ENCODE measurements around the gene PSMD6. TPM values are rescaled to one million over a fixed set of nuclear protein-coding genes. Genes with fewer than 3 reads are reported as not detected.

Gene PSMD6
- total RNA-seq, 1 experiment from 2014 or later = 62.7 TPM

DNA sequence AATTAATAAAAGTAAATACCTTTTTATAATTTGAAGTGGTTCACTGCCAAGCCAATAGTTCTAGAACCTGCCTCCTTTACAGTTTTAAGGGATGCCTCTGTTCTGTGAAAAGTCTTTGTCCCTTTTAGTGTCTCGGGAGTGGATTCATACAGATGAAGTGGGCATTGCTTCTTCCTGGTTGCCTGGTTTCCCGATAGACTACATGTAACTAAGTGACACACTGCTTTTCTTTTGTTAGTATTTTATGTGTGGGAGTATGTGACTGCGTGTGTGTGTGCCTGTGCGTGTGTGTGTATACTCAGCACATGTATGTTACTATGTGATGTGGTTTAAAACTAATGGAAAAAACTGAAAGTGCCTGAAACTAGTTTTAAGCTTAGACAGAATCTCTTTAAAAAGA lies 21.1 kb downstream of the PSMD6 start:
- ChIA-PET POLR2A (interaction anchor here (0.6 to 3.3 kb wide), 2 partner anchors 9 to 22 kb away, joined by 3 to 10 read pairs; partner anchors contain the start of gene PSMD6), CTCF (interaction anchor here (1.5 to 2.2 kb wide), 2 partner anchors 9 to 36 kb away, joined by 4 to 15 read pairs; no protein-coding TSS in a partner anchor)
- Mint-ChIP-seq H3K4me3 (ENCODE audit: unreplicated experiment) (no peak overlapping the region), H3K27me3 (ENCODE audit: insufficient read depth, unreplicated experiment) (no peaks in the 10 kb centered on the region), H3K27ac (ENCODE audit: low read depth, unreplicated experiment) (no peak overlapping the region), H3K4me1 (ENCODE audit: insufficient read depth, unreplicated experiment) (no peaks in the 10 kb centered on the region), H3K36me3 (ENCODE audit: insufficient read depth, unreplicated experiment) (peaks cover 50% of the 10 kb centered on the region), H3K9me3 (ENCODE audit: unreplicated experiment) (no peaks in the 10 kb centered on the region)
- DNase-seq (ENCODE audit: unreplicated experiment) = no peak
- TF ChIP-seq, protein P1, sequence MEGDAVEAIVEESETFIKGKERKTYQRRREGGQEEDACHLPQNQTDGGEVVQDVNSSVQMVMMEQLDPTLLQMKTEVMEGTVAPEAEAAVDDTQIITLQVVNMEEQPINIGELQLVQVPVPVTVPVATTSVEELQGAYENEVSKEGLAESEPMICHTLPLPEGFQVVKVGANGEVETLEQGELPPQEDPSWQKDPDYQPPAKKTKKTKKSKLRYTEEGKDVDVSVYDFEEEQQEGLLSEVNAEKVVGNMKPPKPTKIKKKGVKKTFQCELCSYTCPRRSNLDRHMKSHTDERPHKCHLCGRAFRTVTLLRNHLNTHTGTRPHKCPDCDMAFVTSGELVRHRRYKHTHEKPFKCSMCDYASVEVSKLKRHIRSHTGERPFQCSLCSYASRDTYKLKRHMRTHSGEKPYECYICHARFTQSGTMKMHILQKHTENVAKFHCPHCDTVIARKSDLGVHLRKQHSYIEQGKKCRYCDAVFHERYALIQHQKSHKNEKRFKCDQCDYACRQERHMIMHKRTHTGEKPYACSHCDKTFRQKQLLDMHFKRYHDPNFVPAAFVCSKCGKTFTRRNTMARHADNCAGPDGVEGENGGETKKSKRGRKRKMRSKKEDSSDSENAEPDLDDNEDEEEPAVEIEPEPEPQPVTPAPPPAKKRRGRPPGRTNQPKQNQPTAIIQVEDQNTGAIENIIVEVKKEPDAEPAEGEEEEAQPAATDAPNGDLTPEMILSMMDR (IDR thresholded peaks at IDR 0.05; ENCODE audit: unreplicated experiment) = no peak
- intact Hi-C loops (cut with micrococcal nuclease) = no loop called here
- no TSS peak for BruUV-seq (replicated peaks)

DNA sequence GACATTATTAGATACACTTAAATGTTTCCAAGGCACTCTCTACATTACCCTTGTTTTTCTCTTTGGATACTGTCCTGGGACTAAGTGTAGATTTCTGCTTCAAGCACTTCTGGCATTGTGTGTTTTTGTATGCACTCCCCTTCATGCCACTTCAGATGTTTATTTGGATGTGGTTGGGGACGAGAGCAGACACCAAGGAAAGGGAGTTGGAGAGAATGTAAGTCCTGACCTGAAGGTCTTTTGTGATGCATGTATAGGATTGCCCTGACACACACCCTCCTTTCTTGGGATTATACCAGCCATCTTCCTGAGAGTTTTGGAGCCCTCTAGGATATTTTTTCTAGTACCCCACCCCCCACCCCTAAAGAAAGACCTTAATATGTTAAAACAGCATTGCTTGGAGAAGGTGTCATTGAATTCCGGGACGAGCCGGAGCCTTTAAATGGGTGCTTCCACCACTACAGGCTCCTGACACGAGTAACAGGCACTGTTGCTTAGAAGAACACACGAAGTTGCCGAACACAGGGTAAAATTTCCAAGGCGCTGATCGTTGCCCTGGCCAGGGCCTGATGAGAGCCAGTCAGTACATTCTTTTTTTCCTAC lies 22.7 kb downstream of the PSMD6 start:
- no peak overlapping the region for H3K4me3 Mint-ChIP-seq (ENCODE audit: unreplicated experiment)

DNA sequence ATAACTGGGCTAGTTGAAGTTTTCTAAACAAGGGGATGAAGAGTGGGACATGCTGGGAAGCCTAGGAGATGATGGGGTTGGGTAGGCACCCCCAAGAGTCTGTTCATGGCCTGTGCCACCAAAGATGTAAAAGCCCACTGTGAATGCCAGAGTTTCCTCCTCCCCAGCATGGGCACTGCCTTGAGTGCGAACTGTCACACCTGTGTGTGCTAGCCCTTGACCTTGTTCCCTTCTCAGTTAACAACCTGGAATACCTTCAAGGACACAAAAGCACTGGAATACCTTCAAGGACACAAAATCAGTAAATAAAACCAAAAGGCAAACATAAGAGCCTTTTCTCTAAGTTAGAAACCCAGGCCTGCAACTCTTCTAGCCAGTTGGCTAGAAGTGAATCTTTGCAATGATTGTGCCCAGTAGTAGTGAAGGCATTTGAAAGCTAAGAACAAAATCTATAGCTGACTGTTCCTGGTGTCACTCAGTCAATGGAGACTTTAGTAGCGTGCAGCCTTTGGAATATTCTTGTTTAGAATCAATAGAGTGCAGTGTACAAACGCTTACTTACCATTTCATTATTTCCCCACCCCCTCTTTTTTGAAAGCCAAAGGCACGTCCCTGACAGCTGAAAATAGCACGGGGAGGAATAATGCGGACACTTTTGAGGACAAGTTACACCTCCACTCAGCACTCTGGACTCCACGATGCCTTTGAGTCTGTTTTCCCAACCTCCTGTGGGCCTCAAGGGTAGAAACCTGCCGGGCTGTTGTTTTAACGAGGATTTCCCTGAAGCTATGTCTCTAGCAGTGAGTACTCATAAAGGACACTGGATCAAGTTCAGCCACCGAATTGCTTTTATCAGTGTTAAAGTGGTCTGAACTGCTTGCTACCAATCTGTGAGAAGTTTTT lies 24.2 kb downstream of the PSMD6 start:
- POLR2A ChIA-PET = interaction anchor here (1.1 to 1.4 kb wide), 2 partner anchors 9 to 22 kb away, joined by 3 to 6 read pairs; no protein-coding TSS in a partner anchor
- H3K4me3 Mint-ChIP-seq (ENCODE audit: unreplicated experiment) = no peak overlapping the region
- H3K27me3 Mint-ChIP-seq (ENCODE audit: insufficient read depth, unreplicated experiment) = no peaks in the 10 kb centered on the region
- H3K36me3 Mint-ChIP-seq (ENCODE audit: insufficient read depth, unreplicated experiment) = peaks cover 77% of the 10 kb centered on the region
- intact Hi-C loops (cut with micrococcal nuclease) = loop anchor here (10.0 kb wide), 1 partner anchor 654 kb away; no protein-coding TSS in a partner anchor
- CTCF ChIA-PET = interaction anchor here (0.6 to 15.5 kb wide), 3 partner anchors 11 to 464 kb away, joined by 3 to 359 read pairs (median 4); no protein-coding TSS in a partner anchor
- TF ChIP-seq, protein P1 (IDR thresholded peaks at IDR 0.05; ENCODE audit: unreplicated experiment) = no peak
- no peaks in the 10 kb centered on the region for H3K4me1 Mint-ChIP-seq (ENCODE audit: insufficient read depth, unreplicated experiment)
- H3K27ac Mint-ChIP-seq (ENCODE audit: low read depth, unreplicated experiment) = no peak overlapping the region
- BruUV-seq (replicated peaks) = no TSS peak
- DNase-seq (ENCODE audit: unreplicated experiment) = no peak
- no peaks in the 10 kb centered on the region for H3K9me3 Mint-ChIP-seq (ENCODE audit: unreplicated experiment)

More for the DNA sequence above, 22.7 kb downstream of the PSMD6 start:
- POLR2A ChIA-PET = interaction anchor here (0.6 kb wide), 1 partner anchor 151 kb away, joined by 3 read pairs; no protein-coding TSS in a partner anchor
- no peak overlapping the region for H3K27ac Mint-ChIP-seq (ENCODE audit: low read depth, unreplicated experiment)
- no peaks in the 10 kb centered on the region for H3K9me3 Mint-ChIP-seq (ENCODE audit: unreplicated experiment)
- DNase-seq (ENCODE audit: unreplicated experiment) = no peak
- H3K4me1 Mint-ChIP-seq (ENCODE audit: insufficient read depth, unreplicated experiment) = no peaks in the 10 kb centered on the region
- CTCF ChIA-PET = interaction anchor here (0.6 to 15.5 kb wide), 2 partner anchors 37 to 1946 kb away, joined by 4 to 359 read pairs; no protein-coding TSS in a partner anchor
- peaks cover 67% of the 10 kb centered on the region for H3K36me3 Mint-ChIP-seq (ENCODE audit: insufficient read depth, unreplicated experiment)
- TF ChIP-seq, protein P1 (IDR thresholded peaks at IDR 0.05; ENCODE audit: unreplicated experiment) = no peak
- intact Hi-C loops (cut with micrococcal nuclease) = no loop called here
- H3K27me3 Mint-ChIP-seq (ENCODE audit: insufficient read depth, unreplicated experiment) = no peaks in the 10 kb centered on the region
- no TSS peak for BruUV-seq (replicated peaks)

DNA sequence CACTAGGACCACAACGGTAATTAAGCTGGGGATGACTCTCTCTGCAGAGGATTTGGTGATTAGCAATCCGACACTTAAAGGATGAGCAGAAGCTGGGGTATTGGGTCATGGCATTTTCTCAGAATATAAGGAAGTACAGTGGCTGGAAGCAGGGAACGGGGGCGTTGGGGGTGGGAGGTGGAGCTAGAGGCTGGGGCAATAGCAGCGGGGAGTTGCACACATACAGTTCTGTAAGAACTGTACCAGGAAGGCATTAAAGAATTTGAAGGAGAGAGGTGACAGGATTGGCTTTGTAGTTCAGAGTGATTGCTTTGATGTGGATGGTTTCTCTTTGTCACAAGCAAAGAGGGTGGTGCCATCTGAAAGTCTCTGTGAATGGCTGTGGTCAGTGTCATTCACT lies 28.2 kb downstream of the PSMD6 start:
- no peak overlapping the region for H3K27ac Mint-ChIP-seq (ENCODE audit: low read depth, unreplicated experiment)
- no peak for DNase-seq (ENCODE audit: unreplicated experiment)
- no peak overlapping the region for H3K4me3 Mint-ChIP-seq (ENCODE audit: unreplicated experiment)
- H3K36me3 Mint-ChIP-seq (ENCODE audit: insufficient read depth, unreplicated experiment) = peaks cover 82% of the 10 kb centered on the region
- TF ChIP-seq, protein P1 (IDR thresholded peaks at IDR 0.05; ENCODE audit: unreplicated experiment) = no peak
- intact Hi-C loops (cut with micrococcal nuclease) = loop anchor here (10.0 kb wide), 1 partner anchor 650 kb away; no protein-coding TSS in a partner anchor
- H3K9me3 Mint-ChIP-seq (ENCODE audit: unreplicated experiment) = no peaks in the 10 kb centered on the region
- no peaks in the 10 kb centered on the region for H3K4me1 Mint-ChIP-seq (ENCODE audit: insufficient read depth, unreplicated experiment)
- BruUV-seq (replicated peaks) = no TSS peak
- ChIA-PET CTCF (interaction anchor here (0.6 to 15.5 kb wide), 14 partner anchors 8 to 491 kb away, joined by 3 to 359 read pairs (median 6); partner anchors contain the start of gene PSMD6), POLR2A (interaction anchor here (0.8 to 8.3 kb wide), 4 partner anchors 10 to 34 kb away, joined by 3 to 58 read pairs (median 12); no protein-coding TSS in a partner anchor)
- H3K27me3 Mint-ChIP-seq (ENCODE audit: insufficient read depth, unreplicated experiment) = no peaks in the 10 kb centered on the region
